HEK293T (cell line): ENCODE data around the gene FBXO8.

Source experiments
- ARNT ChIP-seq: fragments of 450-650 bp; IDR thresholded peaks from 2 replicates; pipeline ENCODE4 v1.6.1; 2017; ENCODE audit warnings: mild to moderate bottlenecking
- BHLHE40 ChIP-seq: fragments of 450-650 bp; IDR thresholded peaks from 2 replicates; pipeline ENCODE4 v1.6.1; 2016; ENCODE audit warnings: mild to moderate bottlenecking, moderate library complexity, borderline replicate concordance
- ELF4 ChIP-seq: fragments of 450-650 bp; IDR thresholded peaks from 2 replicates; pipeline ENCODE4 v1.6.1; 2017; ENCODE audit warnings: antibody characterized with exemption
- FOXA1 ChIP-seq: fragments of 450-650 bp; IDR thresholded peaks from 2 replicates; pipeline ENCODE4 v1.6.1; 2016; ENCODE audit warnings: mild to moderate bottlenecking
- FOXK2 ChIP-seq: fragments of 450-650 bp; IDR thresholded peaks from 2 replicates; pipeline ENCODE4 v1.6.1; 2016; ENCODE audit warnings: mild to moderate bottlenecking
- FOXM1 ChIP-seq: fragments of 450-650 bp; IDR thresholded peaks from 2 replicates; pipeline ENCODE4 v1.6.1; 2017; ENCODE audit warnings: mild to moderate bottlenecking, borderline replicate concordance
- HDGF ChIP-seq: fragments of 450-650 bp; IDR thresholded peaks from 2 replicates; pipeline ENCODE4 v1.6.1; 2017; ENCODE audit warnings: antibody characterized with exemption, borderline replicate concordance
- NFRKB ChIP-seq: fragments of 450-650 bp; IDR thresholded peaks from 2 replicates; pipeline ENCODE4 v1.6.1; 2016; ENCODE audit warnings: mild to moderate bottlenecking, moderate library complexity
- PKNOX1 ChIP-seq: fragments of 450-650 bp; IDR thresholded peaks from 2 replicates; pipeline ENCODE4 v1.6.1; 2016
- SP1 ChIP-seq: fragments of 450-650 bp; IDR thresholded peaks from 2 replicates; pipeline ENCODE4 v1.6.1; 2017
- SUZ12 ChIP-seq: fragments of 450-650 bp; IDR thresholded peaks from 2 replicates; pipeline ENCODE4 v1.6.1; 2016; ENCODE audit warnings: mild to moderate bottlenecking
- ZNF384 ChIP-seq: fragments of 450-650 bp; IDR thresholded peaks from 2 replicates; pipeline ENCODE4 v1.6.1; 2016

GRCh38 chr4:174320494-174321199 is 37.2 kb upstream of the FBXO8 start:
- TF ChIP-seq SUZ12: no peak
- TF ChIP-seq ZNF384: no peak
- no peak for TF ChIP-seq FOXM1
- no peak for TF ChIP-seq SP1
- no peak for TF ChIP-seq ELF4
- TF ChIP-seq NFRKB: no peak
- TF ChIP-seq FOXA1: no peak
- no peak for TF ChIP-seq HDGF
- TF ChIP-seq ARNT: no peak
- no peak for TF ChIP-seq FOXK2
- TF ChIP-seq BHLHE40: no peak
- TF ChIP-seq PKNOX1: no peak
